Kidney glomerular epithelial cell (primary cell): Measurements from ENCODE around the gene TP53AIP1.

Source experiments
- DNase-seq: peaks from one replicate; lab custom pipeline; 2025; lab: John Stamatoyannopoulos, UW

Gene TP53AIP1

DNA sequence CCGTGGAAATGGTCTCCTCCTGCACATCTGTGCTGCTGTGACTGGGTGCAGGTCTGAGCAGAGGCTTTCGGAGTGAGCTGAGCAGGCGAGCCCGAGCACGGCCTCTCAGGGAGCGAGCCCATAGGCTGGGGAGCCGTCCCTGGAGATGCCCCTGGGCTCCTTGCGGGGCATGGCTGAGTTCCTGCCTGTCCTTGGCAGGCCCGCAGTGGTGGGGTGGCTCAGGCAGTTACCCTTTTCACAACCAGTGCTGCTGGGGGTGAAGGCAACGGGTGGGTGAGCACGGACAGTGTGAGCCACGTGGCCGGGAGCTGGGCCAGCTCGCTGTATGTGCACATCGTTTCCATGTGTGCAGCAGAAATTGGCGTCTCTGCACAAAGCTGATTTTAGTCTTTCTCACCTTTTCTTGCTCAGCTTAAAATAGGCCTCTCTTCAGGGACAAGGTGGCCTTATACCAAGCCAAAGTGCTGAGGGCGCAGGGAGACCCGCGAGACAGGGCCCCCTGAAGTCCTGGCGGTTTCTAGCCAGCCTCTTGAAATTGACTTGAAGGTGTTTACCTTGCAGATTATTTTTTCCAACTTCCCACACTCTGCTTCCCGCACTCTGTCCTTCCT, at the start of gene TP53AIP1:
Gene TP53AIP1 (minus strand): TSS at position 55 of the 611 bp plus-strand sequence. CDS start 5,053 bp downstream, outside the sequence.
- DNase-seq: no peak

- no peak for DNase-seq
These were observed 45.7 kb upstream of the TP53AIP1 start for GRCh38 chr11:128988242-128988970.

DNA sequence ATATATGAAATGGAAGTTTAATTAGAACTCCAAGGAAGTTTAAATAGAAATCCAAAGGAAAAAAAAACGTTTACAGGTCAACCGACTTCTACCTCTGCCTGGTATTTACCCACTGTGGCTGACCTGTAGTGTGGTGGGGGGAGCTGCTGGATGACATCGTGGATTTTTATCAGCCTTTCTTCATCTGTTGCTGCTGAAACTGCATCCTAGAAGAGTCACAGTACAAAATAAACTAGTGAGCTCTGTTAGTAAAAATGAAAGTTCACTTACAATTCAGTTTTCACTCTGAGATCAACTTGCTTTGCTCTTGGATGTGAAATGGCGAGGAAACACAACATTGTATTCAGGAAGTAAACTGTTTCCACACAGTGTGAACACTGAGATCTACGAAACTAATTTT, 43.2 kb upstream of the TP53AIP1 start:
- no peak for DNase-seq

GRCh38 chr11:128983023-128983422, 40.4 kb upstream of the TP53AIP1 start:
- DNase-seq: no peak

DNA sequence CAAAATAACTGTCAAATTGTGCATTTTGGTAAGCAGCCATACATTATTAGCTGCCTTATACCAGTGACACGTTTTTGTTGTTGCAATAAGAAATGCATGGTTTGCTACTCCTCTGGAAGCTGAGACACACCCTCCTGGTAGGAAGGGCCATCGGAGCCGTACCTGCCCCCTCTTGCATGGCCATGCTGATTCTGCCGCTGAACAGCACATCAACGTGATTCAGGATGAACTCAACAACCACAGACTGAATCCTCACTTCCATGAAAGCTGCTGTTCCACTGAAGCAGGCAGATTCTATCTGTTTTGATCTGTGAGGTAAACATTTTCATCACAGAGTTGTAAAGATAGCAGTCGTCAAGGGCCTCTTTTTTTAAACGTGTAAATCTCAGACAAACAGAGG, 38.6 kb upstream of the TP53AIP1 start:
- DNase-seq: no peak

DNA sequence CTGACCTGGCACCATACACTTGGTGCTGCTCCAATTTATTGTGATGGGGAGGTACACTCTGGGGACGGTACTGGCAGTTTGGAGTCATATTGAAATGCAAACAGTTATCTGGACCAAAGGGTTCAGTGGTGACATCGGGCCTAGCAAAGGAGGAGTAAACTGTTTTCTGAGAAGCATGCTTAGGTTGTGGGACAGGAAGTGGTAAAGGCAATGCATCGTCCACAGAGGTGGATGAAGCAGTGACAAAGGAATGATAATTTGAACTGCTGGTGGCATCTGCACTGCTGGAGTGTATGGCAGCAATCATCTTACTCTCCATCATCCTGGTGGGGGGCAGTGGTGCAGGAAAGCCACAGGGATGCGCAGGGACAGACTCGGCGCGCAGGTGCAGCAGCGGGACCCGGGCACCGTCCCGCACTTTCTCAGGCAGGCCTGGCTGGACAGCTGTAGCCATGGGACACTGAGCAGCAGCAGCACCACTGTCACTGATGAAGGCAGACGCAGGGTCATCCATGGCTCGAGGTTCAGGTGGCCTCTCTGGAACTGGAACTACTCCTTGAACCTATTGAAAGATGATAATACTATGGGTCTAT, 28.0 kb upstream of the TP53AIP1 start:
- DNase-seq: no peak

DNA sequence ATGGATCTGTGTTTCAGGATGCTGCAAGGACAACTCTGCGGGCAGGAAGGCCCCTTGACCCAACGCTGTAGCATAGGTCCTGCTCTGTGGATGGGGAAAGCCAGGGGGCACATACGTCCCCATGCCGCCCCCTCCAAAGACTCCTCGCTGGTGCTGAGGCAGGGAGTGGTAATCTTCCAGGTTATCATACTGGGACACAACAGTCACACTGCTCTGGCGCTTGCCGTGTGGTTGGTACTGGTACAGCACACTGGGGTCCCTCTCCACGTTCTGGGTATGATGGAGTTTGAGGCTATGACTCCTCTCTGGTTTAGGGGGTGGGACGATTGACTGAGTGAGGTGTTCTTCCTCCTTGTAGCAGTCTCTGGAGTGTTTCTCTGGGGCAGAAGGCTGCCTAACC, 26.2 kb upstream of the TP53AIP1 start:
- no peak for DNase-seq

- no peak for DNase-seq
These were observed 24.9 kb upstream of the TP53AIP1 start for GRCh38 chr11:128967578-128967977.

DNA sequence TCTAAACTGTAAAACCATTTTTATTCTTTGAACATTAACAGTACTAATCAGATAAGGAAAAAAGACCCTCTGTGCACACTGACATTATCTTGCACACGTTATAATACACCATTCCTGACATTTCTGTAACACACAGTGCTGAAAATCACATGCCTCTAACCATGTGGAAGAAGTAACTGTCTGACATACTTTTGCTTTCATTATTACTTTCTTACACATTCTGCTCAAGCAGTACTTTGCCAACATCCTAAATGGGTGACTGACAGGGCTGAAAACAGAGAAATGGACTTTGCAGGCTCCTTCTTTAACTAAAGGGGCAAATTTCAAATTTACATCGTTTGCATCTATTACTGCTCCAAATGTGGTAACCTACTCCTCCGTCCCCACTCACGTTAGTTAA, 22.8 kb upstream of the TP53AIP1 start:
- no peak for DNase-seq

- no peak for DNase-seq
These were observed 21.8 kb upstream of the TP53AIP1 start for GRCh38 chr11:128964463-128964930.

- DNase-seq: no peak
These were observed 21.2 kb upstream of the TP53AIP1 start for GRCh38 chr11:128963744-128964325.

DNA sequence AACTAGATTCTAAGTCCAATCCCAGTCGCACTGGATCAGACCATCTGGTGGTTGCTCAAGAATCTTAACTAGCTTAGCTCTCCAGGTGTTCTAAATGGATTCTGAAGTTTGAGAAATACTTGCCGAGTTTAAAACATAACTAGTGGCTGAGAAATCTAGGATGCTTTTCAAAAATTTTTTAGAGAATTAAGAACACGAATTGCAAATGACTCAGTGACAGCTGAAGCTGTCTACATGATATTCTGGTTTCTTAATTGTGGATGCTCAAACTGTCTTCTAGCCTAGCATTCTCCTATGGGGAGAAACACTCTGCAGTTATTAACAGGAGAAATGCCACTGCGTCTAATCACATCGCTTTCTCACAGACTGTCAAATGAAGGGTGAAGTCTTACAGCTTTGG, 20.2 kb upstream of the TP53AIP1 start:
- no peak for DNase-seq

GRCh38 chr11:128961645-128962044, 19.0 kb upstream of the TP53AIP1 start:
- no peak for DNase-seq

DNA sequence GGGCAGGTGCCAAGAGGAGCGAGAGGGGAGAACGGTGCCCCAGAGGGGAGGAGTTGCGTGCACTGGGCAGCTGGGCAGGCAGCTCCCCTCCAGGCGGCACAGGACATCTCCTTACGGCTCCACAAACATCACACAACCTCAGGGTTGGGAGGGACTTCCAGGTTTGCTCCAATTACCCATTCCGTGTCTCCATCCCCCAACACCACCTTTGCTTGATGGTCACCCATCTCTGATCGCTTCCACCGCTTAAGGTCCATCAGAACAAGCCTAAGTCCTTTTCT, 14.5 kb upstream of the TP53AIP1 start:
- DNase-seq: no peak

- peak; percentile 61 for DNase-seq
These were observed 13.9 kb upstream of the TP53AIP1 start for GRCh38 chr11:128956401-128957201.

DNA sequence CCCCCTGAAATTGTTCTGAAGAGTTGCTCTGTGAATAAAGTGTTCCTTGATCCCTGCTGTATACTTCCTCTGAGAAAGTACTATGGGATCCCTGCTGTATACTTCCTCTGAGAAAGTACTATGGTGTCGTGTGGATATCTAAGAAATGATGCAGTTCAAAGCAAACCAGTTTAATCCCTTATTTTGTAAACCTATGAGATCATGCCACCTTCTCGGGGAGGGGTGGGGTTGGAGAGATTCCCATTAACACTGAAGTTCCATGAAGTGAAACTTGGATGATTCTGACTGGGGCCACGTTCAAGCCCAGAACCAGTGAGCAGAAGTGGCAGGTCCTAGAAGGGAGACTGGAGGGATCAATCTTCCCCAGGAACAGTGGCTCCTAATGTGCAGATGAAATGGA, 13.0 kb upstream of the TP53AIP1 start:
- no peak for DNase-seq

- DNase-seq: no peak
These were observed 10.5 kb upstream of the TP53AIP1 start for GRCh38 chr11:128953151-128953550.

DNA sequence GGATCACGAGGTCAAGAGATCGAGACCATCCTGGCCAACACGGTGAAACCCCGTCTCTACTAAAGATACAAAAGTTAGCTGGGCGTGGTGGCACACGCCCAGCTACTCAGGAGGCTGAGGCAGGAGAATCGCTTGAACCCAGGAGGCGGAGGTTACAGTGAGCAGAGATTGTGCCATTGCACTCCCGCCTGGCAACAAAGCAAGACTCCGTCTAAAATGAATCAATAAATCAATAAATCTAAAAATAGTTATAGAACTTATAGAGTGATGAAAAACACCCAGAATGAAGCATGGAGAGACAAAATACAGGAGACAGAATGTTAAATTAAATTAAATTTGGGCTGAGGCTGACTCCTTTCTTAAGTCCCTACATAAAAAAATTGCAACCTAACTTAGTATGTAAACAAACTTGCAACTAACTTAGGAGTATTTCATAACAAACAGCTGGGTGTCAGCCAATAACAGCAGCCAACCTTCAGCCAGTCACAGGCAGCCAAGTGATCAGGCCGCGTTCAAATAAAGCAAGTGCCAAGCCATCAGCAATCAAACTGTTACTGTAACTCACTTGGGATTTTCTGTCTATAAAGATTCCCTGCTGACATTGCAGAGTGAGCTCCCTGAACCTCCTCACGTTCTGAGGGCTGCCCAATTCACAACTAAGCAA, 7.3 kb upstream of the TP53AIP1 start:
- no peak for DNase-seq

GRCh38 chr11:128948583-128948982, 5.9 kb upstream of the TP53AIP1 start:
- DNase-seq: no peak

- no peak for DNase-seq
These were observed 5.1 kb upstream of the TP53AIP1 start for GRCh38 chr11:128947773-128948172.

GRCh38 chr11:128946648-128947047, 4.0 kb upstream of the TP53AIP1 start:
- DNase-seq: peak; percentile 24
